Neural cell (in vitro differentiated cells): ENCODE measurements around the gene PDE6H.

ENCODE experiments used
- CTCF ChIP-seq: fragments of 450-650 bp; IDR thresholded peaks from 2 replicates; pipeline ENCODE4 v1.5.1; 2014; ENCODE audit warnings: antibody characterized with exemption, mild to moderate bottlenecking, moderate library complexity; ENCODE audit not compliant: poor library complexity, severe bottlenecking
- EP300 ChIP-seq: fragments of 450-650 bp; conservative IDR thresholded peaks from 2 replicates; pipeline ENCODE4 v1.6.1; 2014; ENCODE audit warnings: antibody characterized with exemption, mild to moderate bottlenecking, moderate library complexity; ENCODE audit not compliant: poor library complexity, severe bottlenecking
- EZH2 ChIP-seq: fragments of 200-600, 300-800 bp; shearing (Covaris generic), sonication (generic); IDR thresholded peaks from 2 replicates; pipeline ENCODE4 v1.6.1; 2014; ENCODE audit warnings: antibody characterized with exemption, low read length, borderline replicate concordance, mild to moderate bottlenecking; ENCODE audit not compliant: insufficient read depth, poor library complexity, severe bottlenecking
- MXI1 ChIP-seq: fragments of 450-650 bp; conservative IDR thresholded peaks from 2 replicates; pipeline ENCODE4 v1.6.1; 2014; ENCODE audit warnings: antibody characterized with exemption, mild to moderate bottlenecking; ENCODE audit not compliant: poor library complexity, severe bottlenecking
- POLR2AphosphoS5 ChIP-seq: IDR thresholded peaks from 2 replicates; pipeline ENCODE4 v1.6.1; 2012
- RAD21 ChIP-seq: fragments of 450-650 bp; conservative IDR thresholded peaks from 2 replicates; pipeline ENCODE4 v1.6.1; 2014; ENCODE audit warnings: antibody characterized with exemption, mild to moderate bottlenecking, moderate library complexity
- REST ChIP-seq: IDR thresholded peaks from 2 replicates; pipeline ENCODE4 v1.6.1; 2012; ENCODE audit warnings: borderline replicate concordance
- SMC3 ChIP-seq: fragments of 450-650 bp; conservative IDR thresholded peaks from 2 replicates; pipeline ENCODE4 v1.6.1; 2014; ENCODE audit warnings: antibody characterized with exemption, mild to moderate bottlenecking, moderate library complexity; ENCODE audit not compliant: poor library complexity
- TAF1 ChIP-seq: IDR thresholded peaks from 2 replicates; pipeline ENCODE4 v1.6.1; 2012; ENCODE audit warnings: low read depth

- TF ChIP-seq CTCF (no peak), EP300 (no peak), POLR2AphosphoS5 (no peak), RAD21 (no peak), SMC3 (no peak), EZH2 (no peak), TAF1 (no peak), REST (no peak), MXI1 (no peak)
Observed at GRCh38 chr12:14946861-14947260, 26.0 kb upstream of the PDE6H start.
